ENCODE measurements around the gene ATXN1.

- TF ChIP-seq CTCF (IDR thresholded peaks at IDR 0.05) (no peak), EP300 (IDR thresholded peaks at IDR 0.05) (no peak)
Measured at GRCh38 chr6:16743664-16744210, 17.5 kb downstream of the ATXN1 start.
